GM18526 (cell line): Measurements from ENCODE around the gene LGR5.

ENCODE experiments used
- POLR2A ChIP-seq: IDR thresholded peaks from 3 replicates; pipeline ENCODE4 v1.6.1; 2011; ENCODE audit not compliant: insufficient read length; ENCODE audit errors: extremely low read depth

Gene LGR5

GRCh38 chr12:71455028-71455737 is 15.6 kb downstream of the LGR5 start:
- no peak for TF ChIP-seq POLR2A

GRCh38 chr12:71456316-71456715 is 16.7 kb downstream of the LGR5 start:
- TF ChIP-seq POLR2A: no peak

DNA sequence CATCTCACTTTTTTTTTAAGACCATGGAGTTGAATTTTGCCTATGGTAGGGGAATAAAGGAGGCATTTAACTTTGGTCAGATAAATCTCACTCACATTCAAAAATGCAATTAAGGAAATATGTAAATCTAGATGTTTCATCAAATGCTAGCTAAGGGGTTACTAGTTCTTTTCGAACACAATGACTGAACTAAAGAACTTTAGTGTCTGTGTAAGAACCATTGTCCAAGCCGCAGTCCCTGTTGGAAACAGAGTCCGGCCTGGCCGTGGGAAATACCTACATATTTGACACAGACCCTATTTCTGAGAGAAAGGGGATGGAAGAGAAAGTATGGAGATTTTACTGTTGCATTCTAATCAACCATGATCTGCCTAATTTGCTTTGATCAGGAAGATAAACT is 17.4 kb downstream of the LGR5 start:
- TF ChIP-seq POLR2A: no peak

DNA sequence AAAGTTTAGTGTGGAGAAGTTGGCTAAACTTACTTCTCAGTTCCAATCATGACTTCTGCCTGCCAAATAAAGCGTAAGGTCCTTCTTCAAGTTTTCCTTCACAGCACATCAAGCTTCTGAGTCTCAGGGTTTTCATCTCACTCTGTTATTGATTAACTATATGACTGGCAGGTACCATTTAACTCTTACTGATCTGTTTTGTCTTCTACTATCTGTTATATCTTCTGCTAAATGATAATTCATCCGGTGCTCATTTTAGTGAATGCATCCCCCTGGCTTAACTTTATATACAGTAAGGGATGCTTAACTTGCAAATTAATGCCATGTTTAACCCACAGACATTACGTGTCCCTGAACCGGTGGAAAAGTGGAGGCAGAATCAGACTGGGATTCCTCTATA is 20.7 kb downstream of the LGR5 start:
- TF ChIP-seq POLR2A: no peak

DNA sequence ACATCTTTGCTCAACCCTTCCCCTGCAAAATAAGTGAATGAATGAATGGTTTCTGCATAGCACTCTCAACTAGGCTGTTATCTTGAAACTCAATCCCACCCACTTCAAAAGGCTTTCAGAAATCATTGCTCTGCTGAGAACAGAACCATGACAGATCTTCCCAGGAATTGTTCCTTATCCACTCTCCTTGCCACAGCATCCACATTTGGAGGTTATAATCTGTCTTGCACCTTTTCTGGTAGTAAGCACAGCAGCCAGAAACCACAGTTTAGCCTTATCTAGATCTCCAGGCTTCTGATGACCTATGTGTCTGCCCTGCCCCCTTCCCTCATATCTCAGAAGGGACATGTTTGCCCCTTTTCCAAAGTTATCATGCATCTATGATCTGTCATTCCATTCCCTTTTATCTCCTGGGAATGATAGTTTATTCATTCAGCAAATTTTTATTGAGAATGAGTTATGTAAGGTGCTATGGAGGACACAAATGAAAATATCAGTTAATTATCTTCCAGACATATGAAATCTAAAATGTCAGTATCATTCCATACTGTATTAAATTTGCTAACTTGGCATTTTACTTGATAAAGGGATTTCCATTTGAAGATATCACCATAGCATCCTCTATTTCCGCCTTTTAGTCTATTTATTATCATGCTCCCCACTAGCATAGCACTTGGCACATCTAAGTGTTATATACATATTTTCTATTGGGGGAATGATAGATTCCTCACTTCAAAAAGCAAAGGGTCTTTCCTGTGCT is 21.4 kb downstream of the LGR5 start:
- no peak for TF ChIP-seq POLR2A

GRCh38 chr12:71461787-71462328 is 22.3 kb downstream of the LGR5 start:
- no peak for TF ChIP-seq POLR2A

- TF ChIP-seq POLR2A: no peak
These were observed 26.2 kb downstream of the LGR5 start for GRCh38 chr12:71465796-71466195.

GRCh38 chr12:71469258-71469750 is 29.7 kb downstream of the LGR5 start:
- no peak for TF ChIP-seq POLR2A

- no peak for TF ChIP-seq POLR2A
These were observed 32.9 kb downstream of the LGR5 start for GRCh38 chr12:71472441-71472911.

DNA sequence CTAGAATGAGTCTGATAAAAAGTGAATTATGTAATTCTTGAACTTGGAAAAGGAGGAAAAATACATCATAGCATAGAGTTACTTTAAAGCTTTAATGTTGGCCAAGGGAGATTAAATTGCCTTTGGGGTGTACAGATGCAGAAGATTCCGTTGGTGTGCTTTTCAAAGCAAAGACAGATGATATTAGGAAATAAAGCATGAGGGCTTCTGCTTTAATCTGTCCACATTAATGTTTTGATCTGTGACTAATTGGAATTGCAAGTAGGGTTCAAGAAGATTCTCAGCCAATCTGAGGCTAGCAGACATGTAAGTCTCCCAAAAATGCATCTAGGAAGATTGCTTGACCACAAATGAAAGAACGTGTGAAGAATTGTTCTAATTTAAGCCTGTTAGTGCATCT is 35.2 kb downstream of the LGR5 start:
- no peak for TF ChIP-seq POLR2A

GRCh38 chr12:71475280-71475679 is 35.7 kb downstream of the LGR5 start:
- no peak for TF ChIP-seq POLR2A

DNA sequence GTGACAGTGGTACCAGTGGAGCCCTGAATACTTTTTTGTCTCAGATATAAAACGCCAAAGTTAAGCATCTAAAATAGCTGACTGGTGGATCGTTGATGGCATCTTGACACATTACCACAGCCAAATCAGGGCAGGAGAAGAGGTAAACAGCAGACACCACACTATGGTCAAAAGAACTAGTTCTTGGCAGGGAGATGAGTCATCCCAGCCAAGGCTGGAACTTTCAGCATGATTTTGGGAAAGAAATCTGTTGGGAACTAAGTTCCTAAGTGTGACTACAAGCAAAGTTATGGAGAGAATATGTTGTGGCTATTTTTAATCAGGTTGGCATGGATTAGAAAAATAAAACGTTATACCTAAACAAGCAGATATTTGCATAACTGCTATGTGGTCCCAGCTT is 36.9 kb downstream of the LGR5 start:
- TF ChIP-seq POLR2A: no peak

DNA sequence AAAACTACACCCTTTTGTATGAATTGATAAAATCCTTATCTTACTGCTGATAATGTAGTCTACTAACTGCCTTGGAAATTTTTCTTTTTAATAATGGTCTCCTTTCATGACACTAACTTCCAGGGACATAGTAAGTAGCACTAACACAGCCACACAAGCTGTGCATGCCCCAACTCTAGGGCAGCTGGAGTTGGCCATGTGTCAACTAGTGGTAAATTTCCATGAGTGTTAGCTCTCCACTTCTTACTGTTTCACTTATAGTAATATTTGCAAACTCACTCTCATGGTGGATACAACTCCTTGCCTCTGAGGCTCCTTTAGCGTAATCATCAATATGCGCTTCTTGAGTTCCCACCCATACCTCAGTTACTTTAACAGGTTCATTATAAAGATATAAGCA is 38.0 kb downstream of the LGR5 start:
- no peak for TF ChIP-seq POLR2A

- no peak for TF ChIP-seq POLR2A
These were observed 38.7 kb downstream of the LGR5 start for GRCh38 chr12:71478270-71478669.

- TF ChIP-seq POLR2A: no peak
These were observed 44.8 kb downstream of the LGR5 start for GRCh38 chr12:71484272-71484905.

GRCh38 chr12:71492604-71493003 is 53.0 kb downstream of the LGR5 start:
- no peak for TF ChIP-seq POLR2A
